Fibroblast of skin of scalp (primary cell): ENCODE results near the gene PDCL3.

ENCODE experiments used
- DNase-seq: peaks from one replicate; pipeline ENCODE4 v3.0.0-alpha.2; 2013

The PDCL3 gene

GRCh38 chr2:100561191-100561590 is 1.6 kb upstream of the PDCL3 start:
- DNase-seq, result no peak

- DNase-seq, result no peak
Observed at GRCh38 chr2:100563407-100564247, 834 bp downstream of the PDCL3 start.

GRCh38 chr2:100568989-100569388 is 6.2 kb downstream of the PDCL3 start:
- DNase-seq, result no peak

GRCh38 chr2:100571668-100572067 is 8.9 kb downstream of the PDCL3 start:
- no peak for DNase-seq

GRCh38 chr2:100577777-100578176 is 15.0 kb downstream of the PDCL3 start:
- DNase-seq, result no peak

- no peak for DNase-seq
Observed at GRCh38 chr2:100580367-100581276, 17.8 kb downstream of the PDCL3 start.

- DNase-seq, result no peak
Observed at GRCh38 chr2:100581277-100581612, 18.5 kb downstream of the PDCL3 start.

GRCh38 chr2:100584816-100585215 is 22.0 kb downstream of the PDCL3 start:
- no peak for DNase-seq

- DNase-seq, result peak; percentile 43
Observed at GRCh38 chr2:100588071-100588786, 25.4 kb downstream of the PDCL3 start.

- no peak for DNase-seq
Observed at GRCh38 chr2:100589527-100589926, 26.7 kb downstream of the PDCL3 start.

GRCh38 chr2:100592226-100592625 is 29.4 kb downstream of the PDCL3 start:
- peak; percentile 40 for DNase-seq

GRCh38 chr2:100596465-100596864 is 33.7 kb downstream of the PDCL3 start:
- no peak for DNase-seq

GRCh38 chr2:100599566-100599965 is 36.8 kb downstream of the PDCL3 start:
- no peak for DNase-seq

- DNase-seq, result no peak
Observed at GRCh38 chr2:100601661-100602060, 38.9 kb downstream of the PDCL3 start.

- no peak for DNase-seq
Observed at GRCh38 chr2:100603414-100603813, 40.6 kb downstream of the PDCL3 start.

GRCh38 chr2:100603948-100604633 is 41.3 kb downstream of the PDCL3 start:
- peak; percentile 51 for DNase-seq

- no peak for DNase-seq
Observed at GRCh38 chr2:100606332-100606725, 43.5 kb downstream of the PDCL3 start.

- peak; percentile 36 for DNase-seq
Observed at GRCh38 chr2:100606726-100607343, 44.0 kb downstream of the PDCL3 start.

- DNase-seq, result peak; percentile 52
Observed at GRCh38 chr2:100610381-100610831, 47.6 kb downstream of the PDCL3 start.

- no peak for DNase-seq
Observed at GRCh38 chr2:100611079-100612029, 48.6 kb downstream of the PDCL3 start.
